PFSK-1 (cell line): ENCODE measurements around the gene PLCXD3.

Experiments used
- POLR2AphosphoS5 ChIP-seq: IDR thresholded peaks from 2 replicates; pipeline ENCODE4 v1.6.1; 2012; ENCODE audit warnings: low read depth, mild to moderate bottlenecking, control low read depth, low read length, moderate library complexity
- TF ChIP-seq, protein P1 (sequence below), 2 experiments: IDR thresholded peaks; 2 replicates each; pipeline versions ENCODE4 v1.6.1 to v1.8.0; 2011 to 2012; ENCODE audit warnings: low read depth in 2 of 2, low read length in 2 of 2, control low read depth in 1 of 2, inconsistent platforms in 1 of 2, mild to moderate bottlenecking in 1 of 2, moderate library complexity in 1 of 2; ENCODE audit not compliant: insufficient read depth in 1 of 2

GRCh38 chr5:41349846-41350245 is 160.6 kb downstream of the PLCXD3 start:
- TF ChIP-seq, protein P1, sequence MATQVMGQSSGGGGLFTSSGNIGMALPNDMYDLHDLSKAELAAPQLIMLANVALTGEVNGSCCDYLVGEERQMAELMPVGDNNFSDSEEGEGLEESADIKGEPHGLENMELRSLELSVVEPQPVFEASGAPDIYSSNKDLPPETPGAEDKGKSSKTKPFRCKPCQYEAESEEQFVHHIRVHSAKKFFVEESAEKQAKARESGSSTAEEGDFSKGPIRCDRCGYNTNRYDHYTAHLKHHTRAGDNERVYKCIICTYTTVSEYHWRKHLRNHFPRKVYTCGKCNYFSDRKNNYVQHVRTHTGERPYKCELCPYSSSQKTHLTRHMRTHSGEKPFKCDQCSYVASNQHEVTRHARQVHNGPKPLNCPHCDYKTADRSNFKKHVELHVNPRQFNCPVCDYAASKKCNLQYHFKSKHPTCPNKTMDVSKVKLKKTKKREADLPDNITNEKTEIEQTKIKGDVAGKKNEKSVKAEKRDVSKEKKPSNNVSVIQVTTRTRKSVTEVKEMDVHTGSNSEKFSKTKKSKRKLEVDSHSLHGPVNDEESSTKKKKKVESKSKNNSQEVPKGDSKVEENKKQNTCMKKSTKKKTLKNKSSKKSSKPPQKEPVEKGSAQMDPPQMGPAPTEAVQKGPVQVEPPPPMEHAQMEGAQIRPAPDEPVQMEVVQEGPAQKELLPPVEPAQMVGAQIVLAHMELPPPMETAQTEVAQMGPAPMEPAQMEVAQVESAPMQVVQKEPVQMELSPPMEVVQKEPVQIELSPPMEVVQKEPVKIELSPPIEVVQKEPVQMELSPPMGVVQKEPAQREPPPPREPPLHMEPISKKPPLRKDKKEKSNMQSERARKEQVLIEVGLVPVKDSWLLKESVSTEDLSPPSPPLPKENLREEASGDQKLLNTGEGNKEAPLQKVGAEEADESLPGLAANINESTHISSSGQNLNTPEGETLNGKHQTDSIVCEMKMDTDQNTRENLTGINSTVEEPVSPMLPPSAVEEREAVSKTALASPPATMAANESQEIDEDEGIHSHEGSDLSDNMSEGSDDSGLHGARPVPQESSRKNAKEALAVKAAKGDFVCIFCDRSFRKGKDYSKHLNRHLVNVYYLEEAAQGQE (IDR thresholded peaks at IDR 0.05; ENCODE audit: insufficient read depth in 1 of 2, low read depth in 2 of 2, low read length in 2 of 2): no peak
- TF ChIP-seq POLR2AphosphoS5: no peak
